ENCODE results near the gene PCDHGA3. TPM values are rescaled to one million over a fixed set of nuclear protein-coding genes. Genes with fewer than 3 reads are reported as not detected.

The PCDHGA3 gene
- total and polyA plus RNA-seq, 2 of the 13 experiments (the other 11 are each of a cell fraction or from before 2014, with no cell fraction given): 0.05 TPM; not detected in 1

DNA sequence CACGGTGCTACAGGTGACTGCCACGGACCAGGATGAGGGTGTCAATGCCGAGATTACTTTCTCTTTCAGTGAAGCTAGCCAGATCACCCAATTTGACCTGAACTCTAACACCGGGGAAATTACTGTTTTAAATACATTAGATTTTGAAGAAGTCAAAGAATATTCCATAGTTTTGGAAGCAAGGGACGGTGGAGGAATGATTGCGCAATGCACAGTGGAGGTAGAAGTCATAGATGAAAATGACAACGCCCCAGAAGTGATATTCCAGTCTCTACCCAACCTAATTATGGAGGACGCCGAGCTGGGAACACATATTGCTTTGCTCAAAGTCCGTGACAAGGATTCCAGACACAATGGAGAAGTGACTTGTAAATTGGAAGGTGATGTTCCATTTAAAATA, 45.0 kb downstream of the PCDHGA3 start:
- Histone ChIP-seq H3K79me2 (ENCODE audit: insufficient read depth, low read length) (no peaks in the 10 kb centered on the region), H3K4me1 (ENCODE audit: insufficient read depth, low read length) (peaks cover 5% of the 10 kb centered on the region; the same call in 1 of the 2 replicates), H3K27ac (ENCODE audit: extremely low read length, insufficient read depth, low read length) (no peak overlapping the region), H3K4me3 (replicated peaks in 1 of 3; ENCODE audit: insufficient read depth in 1 of 3, low read depth in 2 of 3, low read length in 3 of 3) (no peak overlapping the region), H3K9me3 (ENCODE audit: low read length) (peaks cover 27% of the 10 kb centered on the region), H3K4me2 (ENCODE audit: low read depth, low read length) (peak overlapping the region; percentile 51; the same call in 1 of the 2 replicates), H4K20me1 (ENCODE audit: insufficient read depth, low read length) (no peaks in the 10 kb centered on the region), H3K27me3 (ENCODE audit: control insufficient read depth in 1 of 2, insufficient read depth in 2 of 2, low read length in 2 of 2) (no peaks in the 10 kb centered on the region), H3K36me3 (replicated peaks in 1 of 2; ENCODE audit: control insufficient read depth in 1 of 2, insufficient read depth in 2 of 2, low read length in 2 of 2) (no peaks in the 10 kb centered on the region), H3K9ac (ENCODE audit: insufficient read depth, low read depth, low read length) (no peak overlapping the region), H2AFZ (ENCODE audit: low read length) (no peak overlapping the region)
- BruUV-seq (replicated peaks): no TSS peak
- WGBS (ENCODE audit: low lambda C conversion rate): 65% methylated on average over 10 of the region's 10 CpGs
- DNase-seq (ENCODE audit: low spot score) (no peak), ATAC-seq (no peak), FAIRE-seq (no peak)
- ChIA-PET CTCF (ENCODE audit: low intra/inter-chr PET ratio, low total read pairs) (no interaction called here), POLR2A (no interaction called here)
- in situ Hi-C loops (cut with HindIII; ENCODE audit: extremely low pct_ligation_motif_present, low pct_unique_long_range_greater_than_20kb): no loop called here
- TF ChIP-seq HCFC1 (IDR thresholded peaks at IDR 0.05; ENCODE audit: low read depth, low read length) (no peak), ELF1 (CRISPR knock-in tag; IDR thresholded peaks at IDR 0.05) (no peak), ZNF660 (CRISPR knock-in tag; IDR thresholded peaks at IDR 0.05; ENCODE audit: borderline replicate concordance, low read depth) (no peak), PRDM15 (CRISPR knock-in tag; IDR thresholded peaks at IDR 0.05) (no peak), CEBPG (CRISPR knock-in tag; IDR thresholded peaks at IDR 0.05) (peak; percentile 50; the same call in 1 of the 2 replicates), CEBPB (IDR thresholded peaks at IDR 0.05; ENCODE audit: borderline replicate concordance, low read depth, low read length) (peak; percentile 92), ZBTB20 (CRISPR knock-in tag; IDR thresholded peaks at IDR 0.05; ENCODE audit: borderline replicate concordance, low read depth) (no peak), HNF4G (IDR thresholded peaks at IDR 0.05; ENCODE audit: borderline replicate concordance, low read depth, low read length) (no peak), HNF4G (CRISPR knock-in tag; IDR thresholded peaks at IDR 0.05; ENCODE audit: borderline replicate concordance, low read depth) (no peak)
- TF ChIP-seq, protein P1, sequence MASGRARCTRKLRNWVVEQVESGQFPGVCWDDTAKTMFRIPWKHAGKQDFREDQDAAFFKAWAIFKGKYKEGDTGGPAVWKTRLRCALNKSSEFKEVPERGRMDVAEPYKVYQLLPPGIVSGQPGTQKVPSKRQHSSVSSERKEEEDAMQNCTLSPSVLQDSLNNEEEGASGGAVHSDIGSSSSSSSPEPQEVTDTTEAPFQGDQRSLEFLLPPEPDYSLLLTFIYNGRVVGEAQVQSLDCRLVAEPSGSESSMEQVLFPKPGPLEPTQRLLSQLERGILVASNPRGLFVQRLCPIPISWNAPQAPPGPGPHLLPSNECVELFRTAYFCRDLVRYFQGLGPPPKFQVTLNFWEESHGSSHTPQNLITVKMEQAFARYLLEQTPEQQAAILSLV (CRISPR knock-in tag; IDR thresholded peaks at IDR 0.05; ENCODE audit: borderline replicate concordance): no peak
- intact Hi-C loops (cut with micrococcal nuclease; ENCODE audit: unreplicated experiment): no loop called here

All from HepG2 (cell line).